GM18502 (cell line): ENCODE data around the gene GIMD1.
A peak's percentile ranks its signal among the peaks of the same experiment; 100 is the strongest.
"Not testable (repeated sequence)": the region's sequence is repeated elsewhere in the genome, so short reads cannot be mapped to it uniquely, and the experiment has no call there.

Source experiments
- ATAC-seq: cut with Tn5 transposase; IDR thresholded peaks from one replicate; pipeline ENCODE4 v1.9.1; 2021; ENCODE audit warnings: mild to moderate bottlenecking; ENCODE audit not compliant: unreplicated experiment, poor library complexity

Gene GIMD1

DNA sequence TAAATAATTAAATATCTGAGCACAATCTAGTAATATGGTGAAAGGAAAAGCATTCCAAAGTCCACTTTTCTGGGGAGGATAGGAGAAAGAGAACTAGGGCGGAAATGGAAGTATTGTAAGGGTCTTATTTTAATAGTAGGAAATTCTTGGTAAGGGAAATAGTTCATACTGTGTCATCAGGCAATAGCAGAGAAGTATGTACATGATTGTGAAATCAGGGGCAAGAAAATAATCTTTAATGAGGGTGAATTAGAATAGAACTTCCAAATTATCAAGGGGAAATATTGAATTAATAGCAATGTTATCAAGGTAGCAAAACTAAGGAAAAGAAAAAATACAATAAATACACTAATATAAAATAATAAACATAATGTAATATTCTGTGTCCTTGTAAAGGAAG lies 14.8 kb downstream of the GIMD1 start:
- no peak for ATAC-seq

DNA sequence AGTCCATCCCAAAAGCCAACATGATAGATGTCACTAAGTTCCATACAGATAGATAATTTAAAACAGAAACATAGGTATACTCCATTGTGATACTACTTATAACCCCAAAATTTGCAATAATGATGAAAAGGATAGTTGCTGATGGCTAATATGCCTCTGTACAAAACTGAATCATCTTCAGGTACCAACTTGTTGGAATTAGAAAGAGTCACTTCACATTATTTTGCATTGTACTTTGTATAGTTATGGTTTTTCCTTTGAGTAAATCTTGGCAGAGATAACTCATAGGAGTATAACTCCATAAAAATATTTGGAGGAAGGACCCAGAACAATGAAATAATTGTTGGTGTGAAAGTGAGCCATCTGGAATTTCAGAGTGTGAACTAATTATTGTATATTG lies 17.6 kb downstream of the GIMD1 start:
- ATAC-seq: no peak

GRCh38 chr4:106347167-106347566 lies 21.4 kb downstream of the GIMD1 start:
- ATAC-seq: no peak

DNA sequence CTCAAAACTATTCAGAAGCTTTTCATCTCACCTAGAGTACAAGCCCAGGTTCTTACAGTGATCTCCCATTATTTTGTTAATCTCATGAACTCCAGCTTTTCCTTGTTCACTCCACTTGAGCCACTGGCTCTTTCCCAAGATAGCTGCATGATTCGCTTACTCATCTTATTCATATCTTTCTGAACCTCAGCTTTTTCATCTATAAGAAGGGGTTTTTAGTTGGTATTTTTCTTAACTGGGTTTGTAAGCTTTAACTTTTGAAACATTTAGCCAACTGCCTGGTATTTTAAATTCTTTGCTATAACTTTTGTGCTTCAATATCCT lies 24.0 kb downstream of the GIMD1 start:
- ATAC-seq: no peak

GRCh38 chr4:106343865-106344646 lies 24.5 kb downstream of the GIMD1 start:
- ATAC-seq: no peak

- ATAC-seq: no peak
Measured at GRCh38 chr4:106340774-106341173, 27.8 kb downstream of the GIMD1 start.

DNA sequence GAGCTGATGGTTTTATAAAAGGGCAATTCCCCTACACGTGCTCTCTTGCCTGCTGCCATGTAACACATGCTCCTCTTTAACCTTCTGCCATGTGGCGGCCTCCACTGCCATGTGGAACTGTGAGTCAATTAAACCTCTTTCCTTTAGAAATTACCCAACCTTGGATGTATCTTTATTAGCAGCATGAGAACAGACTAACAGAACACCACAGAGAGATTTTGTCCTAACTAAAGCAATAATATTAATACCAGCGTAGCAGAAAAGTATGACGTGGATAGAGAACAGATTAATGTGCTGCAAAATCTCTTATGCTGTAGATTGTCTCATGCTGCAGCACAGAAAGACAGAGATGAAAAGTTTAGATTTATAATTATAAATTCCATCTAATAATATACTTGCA lies 29.1 kb downstream of the GIMD1 start:
- no peak for ATAC-seq

DNA sequence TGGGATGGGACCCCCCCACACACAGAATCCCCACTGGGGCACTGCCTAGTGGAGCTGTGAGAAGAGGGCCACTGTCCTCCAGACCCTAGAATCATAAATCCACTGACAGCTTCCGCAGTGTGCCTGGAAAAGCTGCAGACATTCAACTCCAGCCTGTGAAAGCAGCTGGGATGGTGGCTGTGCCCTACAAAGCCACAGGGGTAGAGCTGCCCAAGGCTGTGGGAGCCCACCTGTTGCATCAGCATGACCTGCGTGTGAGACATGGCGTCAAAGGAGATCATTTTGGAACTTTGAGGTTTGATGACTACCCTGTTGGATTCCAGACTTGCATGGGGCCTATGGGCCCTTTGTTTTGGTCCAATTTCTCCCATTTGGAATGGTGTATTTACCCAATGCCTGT lies 29.9 kb downstream of the GIMD1 start:
- ATAC-seq: no peak

GRCh38 chr4:106337916-106338315 lies 30.7 kb downstream of the GIMD1 start:
- no peak for ATAC-seq

- no peak for ATAC-seq
Measured at GRCh38 chr4:106336618-106337017, 32.0 kb downstream of the GIMD1 start.

DNA sequence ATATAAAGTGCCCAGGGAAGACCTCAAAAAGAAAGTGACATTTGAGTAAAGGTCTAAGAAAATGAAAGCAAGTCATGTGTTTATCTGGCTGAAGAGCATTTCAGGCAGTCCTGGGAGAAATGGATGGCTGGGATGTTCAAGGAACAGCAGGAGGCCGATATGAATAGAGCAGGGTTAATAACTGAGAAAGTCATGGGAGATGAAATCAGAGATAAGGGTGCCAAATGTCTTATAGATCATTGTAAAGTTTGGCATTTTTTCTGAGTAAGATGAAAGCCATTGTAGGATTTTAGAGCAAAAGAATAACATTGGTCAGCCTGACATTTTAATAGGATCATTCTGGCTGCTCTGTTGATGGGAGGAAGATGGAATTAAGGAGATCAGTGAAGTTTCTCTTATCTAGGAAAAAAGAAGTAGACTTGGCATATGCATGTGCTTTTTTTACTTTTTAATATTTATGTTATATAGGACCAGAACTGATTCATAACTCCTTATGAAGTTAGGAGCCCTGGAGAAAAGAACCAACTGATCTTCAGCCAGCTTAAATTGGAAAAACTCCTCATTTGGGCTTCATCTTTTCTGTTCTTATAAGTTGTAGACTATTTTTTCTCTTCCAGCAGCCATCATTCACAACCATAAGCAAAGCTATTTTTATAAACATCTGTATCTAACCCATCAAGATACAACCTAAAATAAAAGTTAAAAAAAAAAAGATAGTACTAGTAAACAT lies 33.7 kb downstream of the GIMD1 start:
- no peak for ATAC-seq

DNA sequence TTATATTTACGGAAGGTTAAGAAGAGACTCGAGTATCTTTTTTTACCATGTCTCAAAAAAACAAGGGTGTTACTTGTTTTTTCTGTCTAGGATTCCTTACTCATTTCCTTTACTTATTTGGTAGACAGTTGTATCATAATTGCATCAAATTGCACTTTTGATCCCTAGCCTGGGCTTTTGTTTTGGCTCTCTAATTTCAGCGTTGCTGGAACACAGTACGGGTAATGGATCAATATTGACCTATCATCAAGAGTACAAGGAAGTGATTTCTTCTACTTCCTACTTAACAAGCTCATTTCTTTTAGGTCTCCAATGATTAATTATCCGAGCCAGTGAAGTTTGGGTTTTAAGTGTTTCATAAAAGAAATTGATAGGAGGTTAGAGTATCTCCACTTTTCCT lies 35.4 kb downstream of the GIMD1 start:
- ATAC-seq: no peak

DNA sequence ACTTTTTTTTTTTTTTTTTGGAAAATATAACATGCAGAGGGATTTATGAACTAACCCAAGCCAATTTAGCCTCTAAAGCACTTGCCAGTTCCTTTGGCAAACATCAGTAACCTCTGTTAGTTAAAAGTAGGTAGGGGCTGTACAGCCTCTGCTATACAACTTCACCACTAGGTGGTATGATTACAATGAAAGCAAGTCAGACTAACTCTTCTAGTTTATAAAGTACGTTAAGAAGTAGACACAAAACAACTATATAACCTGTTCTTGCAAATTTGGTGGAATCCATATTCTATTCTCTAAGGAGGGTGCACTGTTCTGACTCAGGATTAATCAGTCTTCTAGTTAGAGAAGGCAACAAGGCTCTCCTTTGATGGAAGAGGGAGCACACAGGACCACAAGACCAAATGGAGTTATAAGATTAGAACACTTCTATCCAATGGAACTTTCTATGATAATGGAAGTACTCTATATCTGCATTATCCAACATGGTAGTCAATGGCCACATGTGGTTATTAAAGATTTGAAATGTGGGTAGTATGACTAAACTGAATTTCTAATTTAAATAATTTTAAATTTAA lies 39.4 kb downstream of the GIMD1 start:
- ATAC-seq: peak; percentile 91

DNA sequence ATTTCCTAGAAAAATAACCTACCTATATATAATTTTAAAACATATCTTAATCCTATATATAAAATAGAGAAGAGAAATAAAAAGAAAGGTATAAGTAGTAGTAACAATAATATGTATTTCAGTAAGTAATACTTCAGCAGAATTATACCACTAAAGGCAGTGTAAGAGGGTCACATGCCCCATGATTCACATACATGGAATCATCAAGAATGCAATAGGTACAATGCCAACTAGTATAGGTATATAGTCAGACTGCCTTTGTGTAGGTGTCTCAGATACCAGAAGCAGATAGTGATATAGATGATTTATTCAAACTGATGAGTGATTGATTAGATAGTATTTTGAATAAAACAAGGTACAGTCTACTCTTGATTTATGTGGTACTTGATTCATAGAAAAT lies 42.8 kb downstream of the GIMD1 start:
- ATAC-seq: no peak

DNA sequence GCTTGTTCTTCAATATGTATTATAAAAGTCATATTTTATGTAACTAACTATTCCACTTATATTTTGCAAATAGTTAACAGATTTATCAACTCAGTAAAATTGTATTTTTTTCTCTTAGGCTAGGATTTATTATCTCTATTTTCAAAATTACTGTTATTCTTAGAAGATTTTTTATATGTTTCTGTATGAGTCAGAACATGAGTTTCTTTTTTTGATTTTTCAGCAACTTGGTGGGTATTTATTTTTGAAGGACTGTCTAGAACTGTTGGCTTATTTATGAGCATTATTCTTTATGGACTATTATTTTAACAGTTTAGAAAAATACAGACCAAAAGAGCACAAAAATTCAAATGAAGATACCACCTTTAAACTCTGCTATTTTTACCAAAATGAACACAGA lies 45.5 kb downstream of the GIMD1 start:
- ATAC-seq: no peak

GRCh38 chr4:106321814-106322213 lies 46.8 kb downstream of the GIMD1 start:
- not testable (repeated sequence) for ATAC-seq

DNA sequence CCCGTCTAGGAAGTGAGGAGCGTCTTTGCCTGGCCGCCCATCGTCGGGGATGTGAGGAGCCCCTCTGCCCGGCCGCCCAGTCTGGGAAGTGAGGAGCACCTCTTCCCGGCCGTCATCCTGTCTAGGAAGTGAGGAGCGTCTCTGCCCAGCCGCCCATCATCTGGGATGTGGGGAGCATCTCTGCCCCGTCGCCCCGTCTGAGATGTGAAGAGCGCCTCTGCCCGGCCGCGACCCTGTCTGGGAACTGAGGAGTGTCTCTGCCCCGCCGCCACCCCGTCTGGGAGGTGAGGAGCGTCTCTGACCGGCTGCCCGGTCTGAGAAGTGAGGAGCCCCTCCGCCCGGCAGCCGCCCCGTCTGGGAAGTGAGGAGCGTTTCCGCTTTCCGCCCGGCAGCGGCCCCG lies 47.4 kb downstream of the GIMD1 start:
- ATAC-seq: not testable (repeated sequence)

DNA sequence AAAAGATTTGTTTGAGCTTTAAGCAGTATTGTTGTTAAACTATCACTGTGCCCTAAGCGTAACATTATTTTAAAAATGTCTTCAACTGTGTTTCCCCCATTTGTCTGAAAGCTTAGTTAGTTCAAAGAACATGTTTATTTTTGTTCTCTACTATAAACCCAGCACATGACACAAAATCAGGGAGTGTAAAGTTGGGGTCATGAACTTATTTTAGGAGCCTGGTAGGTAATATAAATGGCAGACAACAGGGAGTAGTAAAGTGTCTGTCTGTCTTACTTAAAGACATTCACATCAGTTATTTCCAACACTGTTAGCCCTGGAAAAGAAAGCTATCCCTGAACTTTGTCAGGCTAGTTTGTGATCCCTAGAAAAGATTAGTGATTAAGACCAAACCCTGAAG lies 48.3 kb downstream of the GIMD1 start:
- ATAC-seq: no peak

GRCh38 chr4:106318511-106318910 lies 50.1 kb downstream of the GIMD1 start:
- no peak for ATAC-seq

GRCh38 chr4:106317815-106318214 lies 50.8 kb downstream of the GIMD1 start:
- ATAC-seq: no peak

DNA sequence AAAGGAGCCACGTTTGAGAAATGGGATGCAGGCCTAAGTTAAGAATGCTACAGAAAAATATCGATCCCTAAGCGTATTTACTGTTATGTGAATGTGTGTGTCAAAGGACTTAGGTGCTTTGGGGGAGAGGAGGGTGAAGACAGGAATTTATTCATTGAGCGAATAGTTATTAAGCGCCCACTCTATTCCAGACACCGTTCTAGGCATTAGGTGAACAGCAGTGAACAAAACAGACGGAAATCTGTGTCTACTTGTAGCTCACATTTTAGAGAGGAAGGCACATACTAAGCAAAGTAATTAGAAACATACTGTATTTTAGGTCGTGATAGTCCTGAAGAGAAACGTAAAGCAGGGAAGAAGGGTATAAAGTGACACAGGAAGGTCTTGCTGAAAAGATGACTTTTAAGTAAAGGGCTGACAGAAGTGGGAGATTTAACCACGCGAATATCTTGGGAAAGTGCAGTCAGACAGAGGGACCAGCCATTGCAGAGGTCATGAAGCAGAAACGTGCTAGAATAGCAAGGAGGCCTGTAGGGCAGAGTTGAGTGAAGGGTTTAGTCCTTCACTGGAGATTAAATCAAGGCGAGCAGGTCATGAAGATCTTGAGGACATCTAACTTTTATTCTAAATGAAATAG lies 51.7 kb downstream of the GIMD1 start:
- peak; percentile 5 for ATAC-seq
